GM23338 (cell line): ENCODE data around the gene NEU1. TPM values are rescaled to one million over a fixed set of nuclear protein-coding genes. Genes with fewer than 3 reads are reported as not detected.

Experiments used
- ATAC-seq: fragments of 200-7000 bp; cut with Tn5 transposase; 3 replicates; pipeline ENCODE4 v1.9.1; 2020
- DNase-seq: peaks from one replicate; pipeline ENCODE4 v3.0.0-alpha.2; 2015; ENCODE audit warnings: low spot score
- H2AFZ ChIP-seq: fragments of 200-600 bp; sonication (generic); 2 replicates; pipeline ENCODE4 v1.8.0; 2016; ENCODE audit warnings: antibody characterized with exemption, mild to moderate bottlenecking, moderate library complexity
- H3F3A ChIP-seq: fragments of 200-600 bp; sonication (generic); replicated peaks from 2 replicates; pipeline ENCODE4 v1.8.0; 2017; ENCODE audit warnings: antibody characterized with exemption, mixed run types, low read depth
- H3K27ac ChIP-seq: fragments of 200-600 bp; sonication (generic); 2 replicates; pipeline ENCODE4 v1.6.1; 2016; ENCODE audit warnings: low read depth
- H3K27me3 ChIP-seq: fragments of 200-600 bp; sonication (generic); 2 replicates; pipeline ENCODE4 v1.8.0; 2016; ENCODE audit warnings: mild to moderate bottlenecking, mixed run types, moderate library complexity; ENCODE audit not compliant: insufficient read depth
- H3K36me3 ChIP-seq: fragments of 200-600 bp; sonication (generic); 2 replicates; pipeline ENCODE4 v1.8.0; 2016; ENCODE audit warnings: mild to moderate bottlenecking; ENCODE audit not compliant: insufficient read depth
- H3K4me1 ChIP-seq: fragments of 200-600 bp; sonication (generic); 2 replicates; pipeline ENCODE4 v1.8.0; 2016; ENCODE audit warnings: mild to moderate bottlenecking, moderate library complexity; ENCODE audit not compliant: insufficient read depth
- H3K4me2 ChIP-seq: fragments of 200-600 bp; sonication (generic); 2 replicates; pipeline ENCODE4 v1.7.1; 2017; ENCODE audit warnings: mixed run types
- H3K4me3 ChIP-seq: fragments of 200-600 bp; sonication (generic); 2 replicates; pipeline ENCODE4 v1.6.1; 2016; ENCODE audit warnings: mixed run types
- H3K79me2 ChIP-seq: fragments of 200-600 bp; sonication (generic); replicated peaks from 2 replicates; pipeline ENCODE4 v1.8.0; 2017; ENCODE audit warnings: mild to moderate bottlenecking; ENCODE audit not compliant: insufficient read depth
- H3K9me2 ChIP-seq: fragments of 200-600 bp; sonication (generic); 2 replicates; pipeline ENCODE4 v1.8.0; 2017; ENCODE audit not compliant: insufficient read depth
- H4K20me1 ChIP-seq: fragments of 200-600 bp; sonication (generic); replicated peaks from 2 replicates; pipeline ENCODE4 v1.8.0; 2017; ENCODE audit warnings: mild to moderate bottlenecking; ENCODE audit not compliant: insufficient read depth
- H3K27ac Mint-ChIP-seq: 2 replicates; pipeline ENCODE4 v1.8.0; 2020; ENCODE audit warnings: inconsistent platforms, mild to moderate bottlenecking, moderate library complexity, mixed read lengths
- H3K27me3 Mint-ChIP-seq: 3 replicates; pipeline ENCODE4 v1.8.0; 2022; ENCODE audit warnings: low read depth, mild to moderate bottlenecking, moderate library complexity, mixed read lengths, inconsistent platforms; ENCODE audit not compliant: insufficient read depth, poor library complexity
- H3K36me3 Mint-ChIP-seq: 3 replicates; pipeline ENCODE4 v1.8.0; 2021; ENCODE audit warnings: low read depth, mild to moderate bottlenecking, inconsistent platforms, moderate library complexity, mixed read lengths
- H3K4me1 Mint-ChIP-seq: 3 replicates; pipeline ENCODE4 v1.8.0; 2020; ENCODE audit warnings: mild to moderate bottlenecking, inconsistent platforms, mixed read lengths
- H3K4me3 Mint-ChIP-seq: 3 replicates; pipeline ENCODE4 v1.8.0; 2021; ENCODE audit warnings: moderate library complexity, mild to moderate bottlenecking, inconsistent platforms, mixed read lengths
- H3K9me3 Mint-ChIP-seq: 3 replicates; pipeline ENCODE4 v1.8.0; 2020; ENCODE audit warnings: moderate library complexity, mild to moderate bottlenecking, inconsistent platforms, mixed read lengths
- CREB1 ChIP-seq: fragments of 250-450 bp; sonication (Bioruptor Pico); IDR thresholded peaks from 2 replicates; pipeline ENCODE4 v1.5.0; 2020; ENCODE audit warnings: low read depth, mild to moderate bottlenecking, moderate library complexity
- ETS1 ChIP-seq: IDR thresholded peaks from 2 replicates; pipeline ENCODE4 v1.6.1; 2016; ENCODE audit warnings: antibody characterized with exemption
- EZH2 ChIP-seq: fragments of 200-600 bp; sonication (generic); IDR thresholded peaks from one replicate; pipeline ENCODE4 v1.8.0; 2017; ENCODE audit warnings: antibody characterized with exemption, mild to moderate bottlenecking, low read depth; ENCODE audit not compliant: unreplicated experiment
- JUNB ChIP-seq: IDR thresholded peaks from one replicate; pipeline ENCODE4 v1.6.1; 2016; ENCODE audit warnings: antibody characterized with exemption; ENCODE audit not compliant: unreplicated experiment
- NANOG ChIP-seq: IDR thresholded peaks from 2 replicates; pipeline ENCODE4 v1.6.1; 2016; ENCODE audit warnings: antibody characterized with exemption, borderline replicate concordance
- POLR2AphosphoS5 ChIP-seq: IDR thresholded peaks from 2 replicates; pipeline ENCODE4 v1.6.1; 2016; ENCODE audit warnings: antibody characterized with exemption, low read depth
- STAT1 ChIP-seq: IDR thresholded peaks from one replicate; pipeline ENCODE4 v1.6.1; 2016; ENCODE audit warnings: antibody characterized with exemption; ENCODE audit not compliant: unreplicated experiment
- ZNF331 ChIP-seq: fragments of 250-450 bp; sonication (Bioruptor Pico); IDR thresholded peaks from 2 replicates; pipeline ENCODE4 v1.5.0; 2020; ENCODE audit warnings: low read depth, mild to moderate bottlenecking, moderate library complexity
- polyA plus RNA-seq: library from polyadenylated mRNA; unstranded; fragments of >200 nt; fragmentation: Nextera tagmentation; extraction: Ambion mirVana; gene quantifications from 2 replicates; pipeline ENCODE4 v1.2.1, GENCODE V29; 2016
- total RNA-seq: library from RNA; depleted of rRNA; stranded (reverse); fragments of >200 nt; shearing (Covaris generic); gene quantifications from 2 replicates; pipeline ENCODE4 v1.2.3, GENCODE V29; 2014
- TF ChIP-seq, protein P1 (sequence below): fragments of 250-450 bp; sonication (Bioruptor Pico); IDR thresholded peaks from 2 replicates; pipeline ENCODE4 v1.5.0; 2020; ENCODE audit warnings: mild to moderate bottlenecking, moderate library complexity

Gene NEU1
- total and polyA plus RNA-seq, 2 experiments from 2014 or later: 31.4 to 47.4 TPM

- TF ChIP-seq, protein P1, sequence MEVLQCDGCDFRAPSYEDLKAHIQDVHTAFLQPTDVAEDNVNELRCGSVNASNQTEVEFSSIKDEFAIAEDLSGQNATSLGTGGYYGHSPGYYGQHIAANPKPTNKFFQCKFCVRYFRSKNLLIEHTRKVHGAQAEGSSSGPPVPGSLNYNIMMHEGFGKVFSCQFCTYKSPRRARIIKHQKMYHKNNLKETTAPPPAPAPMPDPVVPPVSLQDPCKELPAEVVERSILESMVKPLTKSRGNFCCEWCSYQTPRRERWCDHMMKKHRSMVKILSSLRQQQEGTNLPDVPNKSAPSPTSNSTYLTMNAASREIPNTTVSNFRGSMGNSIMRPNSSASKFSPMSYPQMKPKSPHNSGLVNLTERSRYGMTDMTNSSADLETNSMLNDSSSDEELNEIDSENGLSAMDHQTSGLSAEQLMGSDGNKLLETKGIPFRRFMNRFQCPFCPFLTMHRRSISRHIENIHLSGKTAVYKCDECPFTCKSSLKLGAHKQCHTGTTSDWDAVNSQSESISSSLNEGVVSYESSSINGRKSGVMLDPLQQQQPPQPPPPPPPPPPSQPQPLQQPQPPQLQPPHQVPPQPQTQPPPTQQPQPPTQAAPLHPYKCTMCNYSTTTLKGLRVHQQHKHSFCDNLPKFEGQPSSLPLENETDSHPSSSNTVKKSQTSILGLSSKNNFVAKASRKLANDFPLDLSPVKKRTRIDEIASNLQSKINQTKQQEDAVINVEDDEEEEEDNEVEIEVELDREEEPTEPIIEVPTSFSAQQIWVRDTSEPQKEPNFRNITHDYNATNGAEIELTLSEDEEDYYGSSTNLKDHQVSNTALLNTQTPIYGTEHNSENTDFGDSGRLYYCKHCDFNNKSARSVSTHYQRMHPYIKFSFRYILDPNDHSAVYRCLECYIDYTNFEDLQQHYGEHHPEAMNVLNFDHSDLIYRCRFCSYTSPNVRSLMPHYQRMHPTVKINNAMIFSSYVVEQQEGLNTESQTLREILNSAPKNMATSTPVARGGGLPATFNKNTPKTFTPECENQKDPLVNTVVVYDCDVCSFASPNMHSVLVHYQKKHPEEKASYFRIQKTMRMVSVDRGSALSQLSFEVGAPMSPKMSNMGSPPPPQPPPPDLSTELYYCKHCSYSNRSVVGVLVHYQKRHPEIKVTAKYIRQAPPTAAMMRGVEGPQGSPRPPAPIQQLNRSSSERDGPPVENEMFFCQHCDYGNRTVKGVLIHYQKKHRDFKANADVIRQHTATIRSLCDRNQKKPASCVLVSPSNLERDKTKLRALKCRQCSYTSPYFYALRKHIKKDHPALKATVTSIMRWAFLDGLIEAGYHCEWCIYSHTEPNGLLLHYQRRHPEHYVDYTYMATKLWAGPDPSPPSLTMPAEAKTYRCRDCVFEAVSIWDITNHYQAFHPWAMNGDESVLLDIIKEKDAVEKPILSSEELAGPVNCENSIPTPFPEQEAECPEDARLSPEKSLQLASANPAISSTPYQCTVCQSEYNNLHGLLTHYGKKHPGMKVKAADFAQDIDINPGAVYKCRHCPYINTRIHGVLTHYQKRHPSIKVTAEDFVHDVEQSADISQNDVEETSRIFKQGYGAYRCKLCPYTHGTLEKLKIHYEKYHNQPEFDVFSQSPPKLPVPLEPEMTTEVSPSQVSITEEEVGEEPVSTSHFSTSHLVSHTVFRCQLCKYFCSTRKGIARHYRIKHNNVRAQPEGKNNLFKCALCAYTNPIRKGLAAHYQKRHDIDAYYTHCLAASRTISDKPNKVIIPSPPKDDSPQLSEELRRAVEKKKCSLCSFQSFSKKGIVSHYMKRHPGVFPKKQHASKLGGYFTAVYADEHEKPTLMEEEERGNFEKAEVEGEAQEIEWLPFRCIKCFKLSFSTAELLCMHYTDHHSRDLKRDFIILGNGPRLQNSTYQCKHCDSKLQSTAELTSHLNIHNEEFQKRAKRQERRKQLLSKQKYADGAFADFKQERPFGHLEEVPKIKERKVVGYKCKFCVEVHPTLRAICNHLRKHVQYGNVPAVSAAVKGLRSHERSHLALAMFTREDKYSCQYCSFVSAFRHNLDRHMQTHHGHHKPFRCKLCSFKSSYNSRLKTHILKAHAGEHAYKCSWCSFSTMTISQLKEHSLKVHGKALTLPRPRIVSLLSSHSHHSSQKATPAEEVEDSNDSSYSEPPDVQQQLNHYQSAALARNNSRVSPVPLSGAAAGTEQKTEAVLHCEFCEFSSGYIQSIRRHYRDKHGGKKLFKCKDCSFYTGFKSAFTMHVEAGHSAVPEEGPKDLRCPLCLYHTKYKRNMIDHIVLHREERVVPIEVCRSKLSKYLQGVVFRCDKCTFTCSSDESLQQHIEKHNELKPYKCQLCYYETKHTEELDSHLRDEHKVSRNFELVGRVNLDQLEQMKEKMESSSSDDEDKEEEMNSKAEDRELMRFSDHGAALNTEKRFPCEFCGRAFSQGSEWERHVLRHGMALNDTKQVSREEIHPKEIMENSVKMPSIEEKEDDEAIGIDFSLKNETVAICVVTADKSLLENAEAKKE (CRISPR knock-in tag): no peak
- TF ChIP-seq NANOG (no peak), EZH2 (no peak), ETS1 (no peak), ZNF331 (CRISPR knock-in tag) (no peak), JUNB (no peak), STAT1 (no peak)
Observed at GRCh38 chr6:31860349-31860748, 2.3 kb downstream of the NEU1 start (continued).

- peaks cover 12% of the 10 kb centered on the region; the same call in 1 of the 2 replicates for H3F3A ChIP-seq
- peaks cover 7% of the 10 kb centered on the region for H3K4me1 Mint-ChIP-seq
- peaks cover 3% of the 10 kb centered on the region; the same call in 1 of the 2 replicates for H4K20me1 ChIP-seq
- DNase-seq (no peak), ATAC-seq (no peak)
- H2AFZ ChIP-seq: no peak overlapping the region
- H3K9me2 ChIP-seq: no peaks in the 10 kb centered on the region
- H3K4me2 ChIP-seq: no peak overlapping the region
- no peaks in the 10 kb centered on the region for H3K27me3 ChIP-seq
- H3K27ac Mint-ChIP-seq: no peak overlapping the region
- peaks cover 18% of the 10 kb centered on the region for H3K27me3 Mint-ChIP-seq
- no peak overlapping the region for H3K4me3 Mint-ChIP-seq
- no peaks in the 10 kb centered on the region for H3K36me3 ChIP-seq
- H3K4me1 ChIP-seq: peaks cover 12% of the 10 kb centered on the region; the same call in 1 of the 2 replicates
- H3K36me3 Mint-ChIP-seq: peaks cover 28% of the 10 kb centered on the region
- no peak overlapping the region for H3K27ac ChIP-seq
- H3K9me3 Mint-ChIP-seq: peaks cover 12% of the 10 kb centered on the region
- H3K4me3 ChIP-seq: no peak overlapping the region
- peaks cover 8% of the 10 kb centered on the region; the same call in 1 of the 2 replicates for H3K79me2 ChIP-seq
- TF ChIP-seq ZNF331 (CRISPR knock-in tag) (no peak), STAT1 (no peak), POLR2AphosphoS5 (no peak), CREB1 (CRISPR knock-in tag) (no peak)
- TF ChIP-seq, protein P1 (CRISPR knock-in tag): no peak
Observed at GRCh38 chr6:31859923-31860322, 2.7 kb downstream of the NEU1 start.
